ENCODE results near the gene FLRT3.

GRCh38 chr20:14384416-14385175, 47.2 kb upstream of the FLRT3 start:
- TF ChIP-seq, protein P1, sequence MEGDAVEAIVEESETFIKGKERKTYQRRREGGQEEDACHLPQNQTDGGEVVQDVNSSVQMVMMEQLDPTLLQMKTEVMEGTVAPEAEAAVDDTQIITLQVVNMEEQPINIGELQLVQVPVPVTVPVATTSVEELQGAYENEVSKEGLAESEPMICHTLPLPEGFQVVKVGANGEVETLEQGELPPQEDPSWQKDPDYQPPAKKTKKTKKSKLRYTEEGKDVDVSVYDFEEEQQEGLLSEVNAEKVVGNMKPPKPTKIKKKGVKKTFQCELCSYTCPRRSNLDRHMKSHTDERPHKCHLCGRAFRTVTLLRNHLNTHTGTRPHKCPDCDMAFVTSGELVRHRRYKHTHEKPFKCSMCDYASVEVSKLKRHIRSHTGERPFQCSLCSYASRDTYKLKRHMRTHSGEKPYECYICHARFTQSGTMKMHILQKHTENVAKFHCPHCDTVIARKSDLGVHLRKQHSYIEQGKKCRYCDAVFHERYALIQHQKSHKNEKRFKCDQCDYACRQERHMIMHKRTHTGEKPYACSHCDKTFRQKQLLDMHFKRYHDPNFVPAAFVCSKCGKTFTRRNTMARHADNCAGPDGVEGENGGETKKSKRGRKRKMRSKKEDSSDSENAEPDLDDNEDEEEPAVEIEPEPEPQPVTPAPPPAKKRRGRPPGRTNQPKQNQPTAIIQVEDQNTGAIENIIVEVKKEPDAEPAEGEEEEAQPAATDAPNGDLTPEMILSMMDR (conservative IDR thresholded peaks at IDR 0.05; ENCODE audit: low read depth, low read length), result no peak
- no peak for TF ChIP-seq EZH2 (IDR thresholded peaks at IDR 0.05; ENCODE audit: borderline replicate concordance, low read depth, low read length, poor library complexity, severe bottlenecking)

Data from A673 (cell line).